HG02973 (cell line): Measurements from ENCODE around the gene CBX4.

Experiments used
- ATAC-seq: cut with Tn5 transposase; IDR thresholded peaks from one replicate; pipeline ENCODE4 v1.9.1; 2021; ENCODE audit warnings: moderate library complexity; ENCODE audit not compliant: unreplicated experiment

The CBX4 gene

GRCh38 chr17:79791735-79792161 is 47.5 kb downstream of the CBX4 start:
- no peak for ATAC-seq

DNA sequence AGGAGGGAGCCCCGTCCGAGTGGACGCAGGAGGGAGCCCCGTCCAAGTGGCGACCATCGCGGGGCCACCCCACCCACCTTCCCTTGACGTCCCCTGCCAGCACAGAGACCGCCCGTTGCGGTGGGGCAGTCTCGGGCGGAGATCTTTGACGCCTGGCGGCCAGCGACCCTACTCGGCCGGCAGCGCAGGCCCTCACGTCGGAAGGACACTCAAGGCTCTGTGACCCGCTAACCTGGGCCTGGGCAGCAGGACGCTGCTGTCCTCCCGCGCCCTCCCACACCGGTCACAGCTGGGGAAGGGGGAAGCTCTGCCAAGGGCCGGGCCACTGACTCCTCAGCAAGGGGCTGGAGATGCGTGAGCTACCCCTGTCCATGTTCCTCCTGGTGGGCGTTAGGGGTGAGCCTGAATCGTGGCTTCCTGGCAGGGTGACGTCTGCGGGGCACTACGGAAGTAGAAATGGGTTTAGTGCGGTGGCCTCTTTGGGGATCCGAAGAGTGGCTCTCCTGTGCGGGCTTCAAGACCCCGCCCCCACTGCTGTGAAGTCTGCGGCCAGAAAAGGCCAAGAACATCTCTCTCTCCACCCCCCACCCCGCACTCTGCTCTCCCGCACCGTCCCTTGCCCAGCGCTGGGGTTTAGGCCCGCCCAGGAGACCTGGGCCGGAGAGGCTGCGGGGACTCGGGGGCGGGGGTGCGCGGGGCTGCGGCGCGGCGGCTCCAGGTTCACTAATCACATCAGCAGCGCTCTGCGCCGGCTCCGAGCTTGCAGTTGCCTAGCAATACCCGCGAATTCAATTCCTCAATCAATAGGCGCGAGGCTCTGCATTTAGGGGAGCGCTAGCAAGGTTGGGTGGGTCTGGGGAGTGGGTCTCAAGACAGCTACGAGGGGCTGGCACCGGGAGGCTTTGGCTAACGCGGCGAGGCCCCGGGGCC is 48.2 kb downstream of the CBX4 start:
- no peak for ATAC-seq

GRCh38 chr17:79789943-79790804 is 49.1 kb downstream of the CBX4 start:
- ATAC-seq: no peak

DNA sequence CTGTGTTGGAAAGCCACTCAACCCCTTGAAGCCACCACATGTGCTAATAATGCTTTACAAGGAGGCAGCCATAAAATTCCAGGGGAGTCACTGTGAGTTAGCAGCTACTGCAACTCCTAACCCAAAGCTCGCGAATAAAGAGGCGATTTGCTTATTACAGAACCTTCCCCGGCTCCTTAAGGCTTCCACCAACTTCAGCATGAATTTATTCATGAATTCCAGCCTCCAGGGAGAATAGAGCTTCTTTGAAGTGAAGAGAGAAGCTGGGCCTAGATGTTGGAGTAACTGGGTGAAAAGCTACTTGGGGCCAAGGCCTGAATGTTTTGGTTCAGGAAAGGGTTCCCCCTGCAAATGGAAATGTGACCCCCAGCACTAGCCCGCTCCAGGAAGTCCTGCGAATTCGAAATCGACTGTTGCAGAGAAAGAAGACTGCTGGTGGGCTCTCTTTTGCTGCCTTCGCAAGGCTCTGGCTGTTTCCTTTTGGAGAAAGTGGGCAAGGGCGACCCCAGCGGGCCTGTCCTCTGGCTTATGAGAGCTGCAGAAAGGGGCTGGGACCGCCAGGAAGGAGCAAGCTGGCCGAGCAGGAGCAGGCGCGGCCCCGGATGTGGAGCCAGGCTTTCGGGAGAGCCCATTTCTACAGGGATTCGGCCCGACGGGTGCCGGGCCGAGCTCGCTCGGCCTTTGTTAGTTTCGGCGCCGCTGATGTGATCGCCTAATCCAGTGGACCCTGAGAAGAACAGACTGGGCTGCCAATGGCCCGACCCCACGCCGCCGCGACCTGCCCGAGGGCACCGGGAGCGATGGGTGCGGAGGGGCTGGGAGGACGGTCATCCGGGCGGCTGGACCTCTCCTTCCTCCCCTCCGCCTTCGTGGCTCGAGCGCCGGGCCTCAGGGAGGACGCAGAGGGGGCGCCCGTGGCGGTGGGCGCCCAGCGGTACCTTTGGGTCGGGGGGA is 50.0 kb downstream of the CBX4 start:
- ATAC-seq: no peak

DNA sequence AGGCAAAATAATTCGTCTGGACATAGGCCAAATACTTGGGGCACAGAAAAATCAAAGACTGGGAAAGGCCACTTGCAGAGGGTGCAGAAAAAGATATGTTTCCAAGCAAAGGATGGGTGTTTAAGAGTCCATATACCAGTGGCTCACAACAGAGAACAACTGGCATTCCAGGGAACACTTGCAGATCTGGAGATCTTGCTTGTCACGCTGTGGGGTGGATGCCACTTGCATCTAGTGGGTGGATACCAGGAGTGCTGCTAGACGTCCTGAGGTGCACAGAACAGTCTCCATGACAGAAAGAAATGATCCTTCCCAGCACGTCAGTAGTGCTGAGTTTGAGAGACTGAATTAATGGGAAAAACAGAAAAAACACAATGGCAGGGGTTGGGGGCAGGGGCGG is 50.8 kb downstream of the CBX4 start:
- ATAC-seq: no peak

GRCh38 chr17:79786930-79787643 is 52.2 kb downstream of the CBX4 start:
- ATAC-seq: no peak

DNA sequence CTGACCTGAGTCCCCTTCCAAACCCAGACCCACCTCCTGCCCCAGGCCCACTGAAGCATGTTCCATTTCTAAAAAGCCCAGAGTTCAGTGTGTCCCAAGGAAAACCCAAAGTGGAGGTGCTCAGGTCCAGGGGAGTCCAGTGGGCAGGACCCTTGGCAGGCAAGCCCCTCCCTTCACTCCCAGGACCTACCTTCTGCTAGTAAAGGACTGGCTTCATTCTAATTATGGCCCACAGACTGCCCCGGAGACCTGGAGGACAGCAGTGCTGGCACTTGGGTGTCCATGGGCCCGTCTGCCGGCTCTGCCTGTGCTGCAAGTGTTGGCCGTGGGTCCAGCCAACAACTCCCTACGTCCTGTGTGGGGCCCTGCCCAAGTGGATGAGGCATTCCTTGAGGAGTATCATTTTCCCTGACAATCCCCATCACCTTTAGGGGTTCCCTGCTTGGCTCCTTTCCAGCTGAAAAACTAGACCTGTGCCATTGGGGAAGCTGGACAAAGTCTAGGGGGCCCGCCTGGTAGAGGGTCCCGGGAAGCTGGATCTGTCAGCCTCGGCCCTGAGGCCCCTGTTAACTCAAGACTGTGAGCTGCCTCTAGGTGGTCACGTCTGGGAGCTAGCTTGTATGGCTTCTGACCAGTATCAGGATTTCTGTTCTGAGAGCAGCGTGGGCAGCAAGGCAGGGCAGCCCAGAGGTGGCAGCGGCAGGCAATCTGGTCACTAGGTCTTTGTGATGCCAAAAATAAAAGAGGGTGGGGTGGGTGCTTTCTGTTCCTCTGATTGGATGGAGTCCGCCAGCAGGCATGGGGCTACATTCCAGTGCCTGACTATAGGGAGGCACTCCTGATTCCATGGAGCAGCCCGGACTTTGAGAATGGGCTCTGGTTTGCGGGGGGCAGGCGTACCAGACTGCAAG is 53.1 kb downstream of the CBX4 start:
- no peak for ATAC-seq

- no peak for ATAC-seq
Measured at GRCh38 chr17:79785017-79785899, 54.0 kb downstream of the CBX4 start.

DNA sequence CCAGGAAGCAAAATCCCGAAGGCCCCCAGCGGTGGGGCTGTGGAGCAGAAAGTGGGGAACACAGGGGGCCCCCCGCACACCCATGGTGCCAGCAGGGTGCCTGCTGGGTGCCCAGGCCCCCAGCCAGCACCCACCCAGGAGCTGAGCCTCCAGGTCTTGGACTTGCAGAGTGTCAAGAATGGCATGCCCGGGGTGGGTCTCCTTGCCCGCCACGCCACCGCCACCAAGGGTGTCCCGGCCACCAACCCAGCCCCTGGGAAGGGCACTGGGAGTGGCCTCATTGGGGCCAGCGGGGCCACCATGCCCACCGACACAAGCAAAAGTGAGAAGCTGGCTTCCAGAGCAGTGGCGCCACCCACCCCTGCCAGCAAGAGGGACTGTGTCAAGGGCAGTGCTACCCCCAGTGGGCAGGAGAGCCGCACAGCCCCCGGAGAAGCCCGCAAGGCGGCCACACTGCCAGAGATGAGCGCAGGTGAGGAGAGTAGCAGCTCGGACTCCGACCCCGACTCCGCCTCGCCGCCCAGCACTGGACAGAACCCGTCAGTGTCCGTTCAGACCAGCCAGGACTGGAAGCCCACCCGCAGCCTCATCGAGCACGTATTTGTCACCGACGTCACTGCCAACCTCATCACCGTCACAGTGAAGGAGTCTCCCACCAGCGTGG is 54.8 kb downstream of the CBX4 start:
- ATAC-seq: no peak

GRCh38 chr17:79783891-79784290 is 55.3 kb downstream of the CBX4 start:
- ATAC-seq: no peak
